Testis (tissue), 3 donors: ENCODE results near the gene RPUSD3. TPM values are rescaled to one million over a fixed set of nuclear protein-coding genes. Genes with fewer than 3 reads are reported as not detected.

ENCODE experiments used
- DNase-seq: peaks from one replicate; pipeline ENCODE4 v3.0.0-alpha.2; 2019
- H3K27ac ChIP-seq, 2 donors: fragments of 200-600 bp; sonication (generic); one replicate each; pipeline ENCODE4 v1.5.1; 2019
- H3K27me3 ChIP-seq: fragments of 200-600 bp; sonication (generic); one replicate; pipeline ENCODE4 v1.5.1; 2019
- H3K36me3 ChIP-seq: fragments of 200-600 bp; sonication (generic); one replicate; pipeline ENCODE4 v1.5.1; 2017; ENCODE audit warnings: low read depth; ENCODE audit errors: missing control alignments
- H3K4me1 ChIP-seq: fragments of 200-600 bp; sonication (generic); one replicate; pipeline ENCODE4 v1.5.1; 2019
- H3K4me3 ChIP-seq, 2 donors: fragments of 200-600 bp; sonication (generic); one replicate each; pipeline ENCODE4 v1.5.1; 2017 to 2019
- H3K9me3 ChIP-seq: fragments of 200-600 bp; sonication (generic); one replicate; pipeline ENCODE4 v1.5.1; 2017
- CTCF ChIP-seq, 3 experiments: fragments of 450-650 bp in 2 of 3; fragments of 200-600 bp in 1 of 3; sonication (generic) in 1 of 3; IDR thresholded peaks; one replicate each; pipeline ENCODE4 v1.5.1; 2016 to 2019; ENCODE audit warnings: antibody characterized with exemption in 3 of 3, mild to moderate bottlenecking in 2 of 3, moderate library complexity in 1 of 3
- POLR2A ChIP-seq: fragments of 450-650 bp; IDR thresholded peaks from one replicate; pipeline ENCODE4 v1.6.1; 2017; ENCODE audit warnings: antibody characterized with exemption, mild to moderate bottlenecking, moderate library complexity
- WGBS, 2 donors: methylation state at CpG; one replicate each; pipeline ENCODE4 v1.1.5; 2018; 5-methylcytosine and 5-hydroxymethylcytosine counted together
- intact Hi-C: fragments of 100-400 bp; cut with DNase I; formaldehyde crosslinking; loops from one replicate; pipeline ENCODE4 v1.15.1; 2023; ENCODE audit warnings: low total_unique reads
- polyA plus RNA-seq: library from polyadenylated mRNA; stranded (reverse); fragments of 350-450 nt; fragmentation: Illumina TruSeq; extraction: RNeasy Lipid Tissue Mini Kit (QIAGEN cat#74804); gene quantifications from one replicate; pipeline ENCODE4 v1.2.3, GENCODE V29; 2014; ENCODE audit warnings: low read depth, low replicate concordance; ENCODE audit not compliant: insufficient read depth
- total RNA-seq, 2 donors: library from RNA; depleted of rRNA; stranded (reverse); fragments of >200 nt; gene quantifications; one replicate each; pipeline ENCODE4 v1.2.3, GENCODE V29; 2016

Gene RPUSD3
- total and polyA plus RNA-seq, 3 donors from 2014 or later, result 53.3 to 124 (median 63.4) TPM

GRCh38 chr3:9808345-9809037, 35.3 kb downstream of the RPUSD3 start:
- no peak overlapping the region for H3K4me3 ChIP-seq
- H3K4me1 ChIP-seq, result peaks cover 12% of the 10 kb centered on the region
- H3K36me3 ChIP-seq, result no peaks in the 10 kb centered on the region
- H3K27ac ChIP-seq, result peak overlapping the region in 1 of 2 donors; percentile 84
- no peaks in the 10 kb centered on the region for H3K27me3 ChIP-seq
- no peak for TF ChIP-seq CTCF (IDR thresholded peaks at IDR 0.05)
- no peak for TF ChIP-seq POLR2A
- DNase-seq, result no peak
- 74 to 75% methylated on average over 7 of the region's 7 CpGs for WGBS, 2 donors
- intact Hi-C loops, result loop anchor here (10.0 kb wide), 1 partner anchor 154 kb away; no protein-coding TSS in a partner anchor
- no peaks in the 10 kb centered on the region for H3K9me3 ChIP-seq

GRCh38 chr3:9807981-9808344, 35.8 kb downstream of the RPUSD3 start:
- H3K36me3 ChIP-seq, result no peaks in the 10 kb centered on the region
- H3K27me3 ChIP-seq, result no peaks in the 10 kb centered on the region
- intact Hi-C loops, result loop anchor here (10.0 kb wide), 1 partner anchor 153 kb away; no protein-coding TSS in a partner anchor
- no peak overlapping the region for H3K4me3 ChIP-seq
- H3K27ac ChIP-seq, result no peak overlapping the region
- no peaks in the 10 kb centered on the region for H3K9me3 ChIP-seq
- TF ChIP-seq POLR2A (no peak), CTCF (IDR thresholded peaks at IDR 0.05) (no peak)
- DNase-seq, result no peak
- peaks cover 12% of the 10 kb centered on the region for H3K4me1 ChIP-seq
- 96% methylated on average over 2 of the region's 2 CpGs for WGBS, 2 donors

GRCh38 chr3:9806688-9807589, 36.9 kb downstream of the RPUSD3 start:
- WGBS, 2 donors, result 88 to 94% methylated on average over 5 to 7 of the region's 7 CpGs
- H3K9me3 ChIP-seq, result no peaks in the 10 kb centered on the region
- no peak for DNase-seq
- H3K4me3 ChIP-seq, result no peak overlapping the region
- no peaks in the 10 kb centered on the region for H3K27me3 ChIP-seq
- intact Hi-C loops, result loop anchor here (10.0 kb wide), 1 partner anchor 152 kb away; no protein-coding TSS in a partner anchor
- TF ChIP-seq CTCF (IDR thresholded peaks at IDR 0.05), result no peak
- peaks cover 12% of the 10 kb centered on the region for H3K4me1 ChIP-seq
- no peaks in the 10 kb centered on the region for H3K36me3 ChIP-seq
- H3K27ac ChIP-seq, result no peak overlapping the region

- Histone ChIP-seq H3K4me3 (no peak overlapping the region), H3K4me1 (peaks cover 12% of the 10 kb centered on the region), H3K36me3 (no peaks in the 10 kb centered on the region), H3K9me3 (no peaks in the 10 kb centered on the region), H3K27me3 (no peaks in the 10 kb centered on the region), H3K27ac (no peak overlapping the region)
- no peak for DNase-seq
- intact Hi-C loops, result loop anchor here (10.0 kb wide), 1 partner anchor 151 kb away; no protein-coding TSS in a partner anchor
- TF ChIP-seq POLR2A (no peak), CTCF (IDR thresholded peaks at IDR 0.05) (no peak)
- WGBS, 2 donors, result 81 to 85% methylated on average over 12 of the region's 12 CpGs
Measured at GRCh38 chr3:9806137-9806536, 37.7 kb downstream of the RPUSD3 start.
